Endothelial cell of umbilical vein (primary cell): ENCODE measurements around the gene GTSF1L. TPM values are rescaled to one million over a fixed set of nuclear protein-coding genes. Genes with fewer than 3 reads are reported as not detected.

Experiments used
- BruUV-seq: library from RNA; stranded (reverse); fragments of 400-500 nt; replicated peaks from 2 replicates; lab custom pipeline; 2021; lab: Mats Ljungman, UMichigan
- CTCF ChIA-PET: fragments of 300-600, 350-600 bp; sonication (Branson Sonifier 250); formaldehyde crosslinking; loops from one replicate; lab custom pipeline; 2021; ENCODE audit warnings: antibody characterized with exemption, inconsistent platforms; lab: Charles Lee
- POLR2A ChIA-PET: fragments of 300-600, 350-600 bp; sonication (Branson Sonifier 250); formaldehyde crosslinking; loops from one replicate; lab custom pipeline; 2021; ENCODE audit warnings: antibody characterized with exemption, inconsistent platforms; lab: Charles Lee
- DNase-seq: peaks from one replicate; pipeline ENCODE4 v3.0.0-alpha.2; 2011; ENCODE audit warnings: low read depth, low spot score
- FAIRE-seq: peaks from 2 replicates; lab custom pipeline; 2011; peaks lifted over from hg19 to GRCh38; lab: Jason Lieb, UNC
- H2AFZ ChIP-seq: 2 replicates; pipeline ENCODE4 v1.6.0; 2012; ENCODE audit warnings: low read depth, low read length, control low read depth, inconsistent platforms
- H3K27ac ChIP-seq: 2 replicates; pipeline ENCODE4 v1.5.1; 2011; ENCODE audit warnings: low read depth, mild to moderate bottlenecking, control low read depth, low read length, moderate library complexity; ENCODE audit not compliant: insufficient read depth
- H3K27me3 ChIP-seq, 2 experiments: 2 replicates each; pipeline versions ENCODE4 v1.6.0 to v1.6.1; 2011; ENCODE audit warnings: low read length in 2 of 2, mixed read lengths in 1 of 2; ENCODE audit not compliant: control insufficient read depth in 2 of 2, insufficient read depth in 2 of 2
- H3K36me3 ChIP-seq, 2 experiments: 2 replicates in 1 of 2; 3 replicates in 1 of 2; pipeline ENCODE4 v1.5.1; 2011; ENCODE audit warnings: low read length in 2 of 2, mild to moderate bottlenecking in 1 of 2, moderate library complexity in 1 of 2; ENCODE audit not compliant: control insufficient read depth in 2 of 2, insufficient read depth in 2 of 2; ENCODE audit errors: extremely low read depth in 1 of 2
- H3K4me1 ChIP-seq: 3 replicates; pipeline ENCODE4 v1.5.1; 2011; ENCODE audit warnings: mild to moderate bottlenecking, low read length; ENCODE audit not compliant: control insufficient read depth, insufficient read depth; ENCODE audit errors: extremely low read depth
- H3K4me2 ChIP-seq: 2 replicates; pipeline ENCODE4 v1.6.1; 2011; ENCODE audit warnings: low read length, control low read depth, mixed read lengths; ENCODE audit not compliant: insufficient read depth
- H3K4me3 ChIP-seq, 3 experiments: fragments of 200-600 bp in 1 of 3; sonication (generic), shearing (Covaris generic) in 1 of 3; replicated peaks in 1 of 3; 2 replicates each; pipeline ENCODE4 v1.5.1; 2011 to 2016; ENCODE audit warnings: control low read depth in 3 of 3, low read length in 3 of 3, mild to moderate bottlenecking in 2 of 3, inconsistent platforms in 1 of 3, low read depth in 1 of 3, moderate library complexity in 1 of 3; ENCODE audit not compliant: insufficient read depth in 1 of 3
- H3K79me2 ChIP-seq: 2 replicates; pipeline ENCODE4 v1.6.0; 2012; ENCODE audit warnings: low read length, inconsistent platforms; ENCODE audit not compliant: control insufficient read depth, insufficient read depth
- H3K9ac ChIP-seq: replicated peaks from 2 replicates; pipeline ENCODE3; 2011; ENCODE audit warnings: low read length, control low read depth; ENCODE audit not compliant: insufficient read depth; ENCODE audit errors: extremely low read depth
- H3K9me1 ChIP-seq: replicated peaks from 3 replicates; pipeline ENCODE4 v1.6.0; 2011; ENCODE audit warnings: mild to moderate bottlenecking, low read length; ENCODE audit not compliant: control insufficient read depth, insufficient read depth; ENCODE audit errors: extremely low read depth
- H3K9me3 ChIP-seq: replicated peaks from 2 replicates; pipeline ENCODE4 v1.5.1; 2012; ENCODE audit warnings: low read length, inconsistent platforms; ENCODE audit not compliant: control insufficient read depth, insufficient read depth
- H4K20me1 ChIP-seq: replicated peaks from 2 replicates; pipeline ENCODE3; 2011; ENCODE audit warnings: mild to moderate bottlenecking, low read length; ENCODE audit not compliant: control insufficient read depth, insufficient read depth; ENCODE audit errors: extremely low read depth
- CTCF ChIP-seq, 2 donors: IDR thresholded peaks; 1 replicate in 1 of 2; 2 replicates in 1 of 2; pipeline ENCODE4 v1.5.1; 2011; ENCODE audit warnings: low read length in 2 of 2, mild to moderate bottlenecking in 2 of 2, moderate library complexity in 2 of 2, control low read depth in 1 of 2, inconsistent platforms in 1 of 2, low read depth in 1 of 2; ENCODE audit not compliant: insufficient read depth in 1 of 2; ENCODE audit errors: extremely low read depth in 1 of 2
- EZH2 ChIP-seq: IDR thresholded peaks from 2 replicates; pipeline ENCODE4 v1.6.1; 2012; ENCODE audit warnings: borderline replicate concordance, low read depth, mild to moderate bottlenecking, moderate library complexity, low read length, inconsistent platforms; ENCODE audit not compliant: severe bottlenecking
- FOS ChIP-seq: IDR thresholded peaks from 2 replicates; pipeline ENCODE4 v1.6.1; 2011; ENCODE audit warnings: mild to moderate bottlenecking, low read length, moderate library complexity, borderline replicate concordance; ENCODE audit not compliant: insufficient read depth
- GATA2 ChIP-seq: IDR thresholded peaks from 2 replicates; pipeline ENCODE4 v1.7.0; 2011; ENCODE audit warnings: low read depth, mild to moderate bottlenecking, moderate library complexity, mixed read lengths, low read length; ENCODE audit not compliant: insufficient read length, insufficient read depth
- JUN ChIP-seq: IDR thresholded peaks from 2 replicates; pipeline ENCODE4 v1.6.1; 2011; ENCODE audit warnings: borderline replicate concordance, low read depth; ENCODE audit not compliant: insufficient read length, insufficient read depth
- MAX ChIP-seq: IDR thresholded peaks from 2 replicates; pipeline ENCODE4 v1.6.1; 2011; ENCODE audit not compliant: insufficient read depth, insufficient read length
- MYC ChIP-seq: IDR thresholded peaks from one replicate; pipeline ENCODE4 v1.6.1; 2011; ENCODE audit warnings: mild to moderate bottlenecking, low read depth, low read length
- POLR2A ChIP-seq: IDR thresholded peaks from 2 replicates; pipeline ENCODE4 v1.6.1; 2012; ENCODE audit warnings: low read depth, mild to moderate bottlenecking, control low read depth, low read length
- POLR2AphosphoS5 ChIP-seq: IDR thresholded peaks from 2 replicates; pipeline ENCODE4 v1.6.1; 2012; ENCODE audit warnings: low read depth, mild to moderate bottlenecking, control low read depth, low read length, moderate library complexity; ENCODE audit not compliant: insufficient read depth
- dilution Hi-C: fragments of 300-500 bp; cut with MboI; formaldehyde crosslinking; loops from one replicate; pipeline ENCODE4 v1.15.0; 2019; ENCODE audit warnings: low sequenced_read_pairs; ENCODE audit not compliant: extremely low pct_ligation_motif_present
- intact Hi-C: fragments of 100-400 bp; cut with micrococcal nuclease; formaldehyde crosslinking; loops from one replicate; pipeline ENCODE4 v1.10.0; 2022
- polyA plus RNA-seq, 4 experiments: library from polyadenylated mRNA; depleted of rRNA in 3 of 4; stranded (reverse) in 3 of 4; unstranded in 1 of 4; fragments of >200 nt; gene quantifications; 2 replicates each; pipeline versions ENCODE4 v1.2.1 to v1.2.3, GENCODE V29; 2011 to 2012; ENCODE audit warnings: missing spikeins in 1 of 4
- total RNA-seq: library from RNA; stranded (reverse); gene quantifications from 2 replicates; pipeline ENCODE4 v1.2.3, GENCODE V29; 2021

GTSF1L gene
- total and polyA plus RNA-seq, 2 donors (not counting 3 experiments of a cell fraction or from before 2014, with no cell fraction given): not detected

GRCh38 chr20:43740642-43741041 lies 13.8 kb upstream of the GTSF1L start:
- TF ChIP-seq MYC (no peak), GATA2 (no peak), EZH2 (no peak)
- no peak overlapping the region for H3K4me3 ChIP-seq
- BruUV-seq: no TSS peak
- peak; percentile 49 for FAIRE-seq
- intact Hi-C loops: no loop called here
- H3K79me2 ChIP-seq: no peaks in the 10 kb centered on the region
- ChIA-PET POLR2A (no interaction called here), CTCF (no interaction called here)
- no peaks in the 10 kb centered on the region for H4K20me1 ChIP-seq
- no peak overlapping the region for H3K9ac ChIP-seq
- no peaks in the 10 kb centered on the region for H3K36me3 ChIP-seq
- H3K4me1 ChIP-seq: no peaks in the 10 kb centered on the region
- no peak overlapping the region for H3K4me2 ChIP-seq
- dilution Hi-C loops: no loop called here
- no peak overlapping the region for H3K27ac ChIP-seq
- peaks cover 0 to 4% of the 10 kb centered on the region in 2 experiments for H3K27me3 ChIP-seq
- H3K9me1 ChIP-seq: no peaks in the 10 kb centered on the region
- H3K9me3 ChIP-seq: no peaks in the 10 kb centered on the region
- no peak for DNase-seq
- no peak overlapping the region for H2AFZ ChIP-seq

- no peaks in the 10 kb centered on the region for H3K9me1 ChIP-seq
- no peaks in the 10 kb centered on the region for H3K4me1 ChIP-seq
- FAIRE-seq (no peak), DNase-seq (no peak)
- no peak overlapping the region for H2AFZ ChIP-seq
- H4K20me1 ChIP-seq: no peaks in the 10 kb centered on the region
- H3K9me3 ChIP-seq: no peaks in the 10 kb centered on the region
- no peak overlapping the region for H3K27ac ChIP-seq
- BruUV-seq: no TSS peak
- POLR2A ChIA-PET: no interaction called here
- no peak overlapping the region for H3K9ac ChIP-seq
- TF ChIP-seq FOS: no peak
- no peak for TF ChIP-seq GATA2
- no peak for TF ChIP-seq EZH2
- no peak for TF ChIP-seq JUN
- no peak for TF ChIP-seq POLR2A
- no peak for TF ChIP-seq CTCF (IDR thresholded peaks at IDR 0.05; ENCODE audit: extremely low read depth in 1 of 2, insufficient read depth in 1 of 2, low read depth in 1 of 2, low read length in 2 of 2)
- no peak for TF ChIP-seq POLR2AphosphoS5
- TF ChIP-seq MAX: no peak
- dilution Hi-C loops (no loop called here), intact Hi-C loops (no loop called here)
- no peak overlapping the region for H3K4me2 ChIP-seq
- H3K27me3 ChIP-seq: peaks cover 0 to 4% of the 10 kb centered on the region in 2 experiments
- no peaks in the 10 kb centered on the region for H3K79me2 ChIP-seq
- no peaks in the 10 kb centered on the region for H3K36me3 ChIP-seq
- CTCF ChIA-PET: interaction anchor here (0.6 to 1.0 kb wide), 2 partner anchors 149 to 341 kb away, joined by 3 read pairs; partner anchors contain the start of gene IFT52
- H3K4me3 ChIP-seq: no peak overlapping the region
These were observed 12.4 kb upstream of the GTSF1L start for GRCh38 chr20:43739148-43739749.
